ENCODE measurements around the gene CYSTM1.

DNA sequence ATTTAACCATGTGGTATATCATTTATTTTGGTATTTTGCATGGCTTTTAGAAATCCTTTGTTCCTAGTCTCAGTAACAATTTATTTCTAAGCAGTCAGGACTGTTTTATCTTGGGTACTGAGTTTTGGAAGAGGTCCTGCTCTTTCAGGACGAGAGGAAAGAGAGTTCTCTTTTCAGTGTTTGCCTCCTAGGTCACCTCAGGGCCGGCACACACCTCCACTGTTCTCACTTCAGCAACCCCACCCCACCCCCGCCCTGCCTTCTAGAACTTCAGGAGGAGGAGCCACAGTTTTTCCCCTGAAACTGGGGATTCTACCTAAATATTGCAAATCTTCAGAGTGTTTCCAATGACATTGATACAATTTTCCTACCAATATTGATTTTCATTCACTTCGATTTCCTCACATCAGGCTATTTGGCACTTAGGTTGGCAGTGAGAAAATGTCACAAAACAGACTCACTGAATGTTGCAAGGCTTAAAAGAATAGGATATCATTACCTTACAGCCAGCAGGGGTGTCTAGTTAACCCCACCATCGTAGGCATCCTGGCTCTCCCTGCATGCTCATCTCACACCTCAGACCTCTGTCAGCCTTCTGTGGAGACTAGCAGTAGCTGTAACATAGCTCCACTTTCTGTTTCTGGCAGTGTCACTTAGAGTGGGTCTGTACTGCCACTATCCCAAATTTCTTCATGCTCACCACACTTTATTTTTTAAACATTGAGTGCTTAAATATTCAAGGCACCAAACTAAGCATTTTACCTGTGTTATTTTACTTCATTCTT lies 43.8 kb upstream of the CYSTM1 start:
- TF ChIP-seq ZSCAN18 (tag by site-specific recombination; IDR thresholded peaks at IDR 0.05) (no peak), ZNF561 (tag by site-specific recombination; IDR thresholded peaks at IDR 0.05; ENCODE audit: borderline replicate concordance) (no peak), ZNF335 (tag by site-specific recombination; conservative IDR thresholded peaks at IDR 0.05) (no peak), ZNF585B (tag by site-specific recombination; IDR thresholded peaks at IDR 0.05) (no peak), ZNF792 (tag by site-specific recombination; IDR thresholded peaks at IDR 0.05) (no peak), ZNF501 (tag by site-specific recombination; IDR thresholded peaks at IDR 0.05) (no peak), ATF2 (tag by site-specific recombination; IDR thresholded peaks at IDR 0.05; ENCODE audit: low read depth) (no peak), SP7 (tag by site-specific recombination; IDR thresholded peaks at IDR 0.05) (no peak), ZNF664 (tag by site-specific recombination; IDR thresholded peaks at IDR 0.05) (no peak)
- TF ChIP-seq, protein P1, sequence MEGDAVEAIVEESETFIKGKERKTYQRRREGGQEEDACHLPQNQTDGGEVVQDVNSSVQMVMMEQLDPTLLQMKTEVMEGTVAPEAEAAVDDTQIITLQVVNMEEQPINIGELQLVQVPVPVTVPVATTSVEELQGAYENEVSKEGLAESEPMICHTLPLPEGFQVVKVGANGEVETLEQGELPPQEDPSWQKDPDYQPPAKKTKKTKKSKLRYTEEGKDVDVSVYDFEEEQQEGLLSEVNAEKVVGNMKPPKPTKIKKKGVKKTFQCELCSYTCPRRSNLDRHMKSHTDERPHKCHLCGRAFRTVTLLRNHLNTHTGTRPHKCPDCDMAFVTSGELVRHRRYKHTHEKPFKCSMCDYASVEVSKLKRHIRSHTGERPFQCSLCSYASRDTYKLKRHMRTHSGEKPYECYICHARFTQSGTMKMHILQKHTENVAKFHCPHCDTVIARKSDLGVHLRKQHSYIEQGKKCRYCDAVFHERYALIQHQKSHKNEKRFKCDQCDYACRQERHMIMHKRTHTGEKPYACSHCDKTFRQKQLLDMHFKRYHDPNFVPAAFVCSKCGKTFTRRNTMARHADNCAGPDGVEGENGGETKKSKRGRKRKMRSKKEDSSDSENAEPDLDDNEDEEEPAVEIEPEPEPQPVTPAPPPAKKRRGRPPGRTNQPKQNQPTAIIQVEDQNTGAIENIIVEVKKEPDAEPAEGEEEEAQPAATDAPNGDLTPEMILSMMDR (tag by site-specific recombination; IDR thresholded peaks at IDR 0.05): no peak
- TF ChIP-seq, protein P2, sequence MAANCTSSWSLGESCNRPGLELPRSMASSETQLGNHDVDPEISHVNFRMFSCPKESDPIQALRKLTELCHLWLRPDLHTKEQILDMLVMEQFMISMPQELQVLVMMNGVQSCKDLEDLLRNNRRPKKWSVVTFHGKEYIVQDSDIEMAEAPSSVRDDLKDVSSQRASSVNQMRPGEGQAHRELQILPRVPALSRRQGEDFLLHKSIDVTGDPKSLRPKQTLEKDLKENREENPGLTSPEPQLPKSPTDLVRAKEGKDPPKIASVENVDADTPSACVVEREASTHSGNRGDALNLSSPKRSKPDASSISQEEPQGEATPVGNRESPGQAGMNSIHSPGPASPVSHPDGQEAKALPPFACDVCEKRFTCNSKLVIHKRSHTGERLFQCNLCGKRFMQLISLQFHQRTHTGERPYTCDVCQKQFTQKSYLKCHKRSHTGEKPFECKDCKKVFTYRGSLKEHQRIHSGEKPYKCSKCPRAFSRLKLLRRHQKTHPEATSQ (tag by site-specific recombination; IDR thresholded peaks at IDR 0.05): no peak
